Neuronal stem cell (in vitro differentiated cells): ENCODE data around the gene LSM14A.

Source experiments
- DNase-seq: peaks from one replicate; pipeline ENCODE4 v3.0.0-alpha.2; 2013; ENCODE audit warnings: low spot score
- H2AFZ ChIP-seq: one replicate; pipeline ENCODE4 v1.6.1; 2013; ENCODE audit warnings: mild to moderate bottlenecking, low read length, inconsistent platforms
- H2AK5ac ChIP-seq: 2 replicates; pipeline ENCODE4 v1.6.1; 2013; ENCODE audit warnings: low read depth, mild to moderate bottlenecking, inconsistent platforms, low read length, moderate library complexity, mixed read lengths
- H2BK120ac ChIP-seq: 2 replicates; pipeline ENCODE4 v1.6.1; 2013; ENCODE audit warnings: low read depth, mild to moderate bottlenecking, inconsistent platforms, low read length, moderate library complexity, mixed read lengths
- H2BK12ac ChIP-seq: one replicate; pipeline ENCODE4 v1.6.1; 2013; ENCODE audit warnings: low read length, inconsistent platforms
- H2BK15ac ChIP-seq: 2 replicates; pipeline ENCODE4 v1.6.1; 2013; ENCODE audit warnings: mild to moderate bottlenecking, low read length, inconsistent platforms, mixed read lengths
- H2BK5ac ChIP-seq: one replicate; pipeline ENCODE4 v1.6.1; 2013; ENCODE audit warnings: inconsistent platforms, mild to moderate bottlenecking, low read length, moderate library complexity
- H3K14ac ChIP-seq: one replicate; pipeline ENCODE4 v1.6.1; 2013; ENCODE audit warnings: low read length, inconsistent platforms
- H3K18ac ChIP-seq: 2 replicates; pipeline ENCODE4 v1.6.1; 2013; ENCODE audit warnings: low read length, inconsistent platforms
- H3K23ac ChIP-seq: 2 replicates; pipeline ENCODE4 v1.6.1; 2013; ENCODE audit warnings: low read depth, mild to moderate bottlenecking, mixed read lengths, low read length, inconsistent platforms; ENCODE audit not compliant: poor library complexity
- H3K27ac ChIP-seq: replicated peaks from 3 replicates; pipeline ENCODE4 v1.5.1; 2013; ENCODE audit warnings: low read length, inconsistent platforms
- H3K27me3 ChIP-seq, 3 experiments: 2 replicates each; pipeline ENCODE4 v1.6.1; 2013; ENCODE audit warnings: low read length in 3 of 3, mild to moderate bottlenecking in 2 of 3, inconsistent platforms in 1 of 3, low read depth in 1 of 3, mixed read lengths in 1 of 3, moderate library complexity in 1 of 3; ENCODE audit not compliant: control insufficient read depth in 3 of 3, insufficient read depth in 3 of 3
- H3K36me3 ChIP-seq, 2 donors: replicated peaks in 1 of 2; 2 replicates each; pipeline ENCODE4 v1.6.1; 2013; ENCODE audit warnings: low read length in 2 of 2; ENCODE audit not compliant: control insufficient read depth in 2 of 2, insufficient read depth in 2 of 2
- H3K4ac ChIP-seq: 2 replicates; pipeline ENCODE4 v1.6.1; 2013; ENCODE audit warnings: inconsistent platforms, mild to moderate bottlenecking, low read length, moderate library complexity
- H3K4me1 ChIP-seq, 2 donors: 1 replicate in 1 of 2; 2 replicates in 1 of 2; pipeline ENCODE4 v1.6.1; 2013; ENCODE audit warnings: low read length in 2 of 2, low read depth in 1 of 2; ENCODE audit not compliant: control insufficient read depth in 2 of 2, insufficient read depth in 1 of 2
- H3K4me2 ChIP-seq: one replicate; pipeline ENCODE4 v1.6.1; 2013; ENCODE audit warnings: mild to moderate bottlenecking, low read length, inconsistent platforms; ENCODE audit not compliant: insufficient read depth, poor library complexity, severe bottlenecking
- H3K4me3 ChIP-seq, 2 donors: 2 replicates each; pipeline ENCODE4 v1.5.1; 2013; ENCODE audit warnings: low read length in 2 of 2, mild to moderate bottlenecking in 2 of 2, inconsistent platforms in 1 of 2, moderate library complexity in 1 of 2
- H3K79me1 ChIP-seq: one replicate; pipeline ENCODE4 v1.6.1; 2013; ENCODE audit warnings: low read depth, mild to moderate bottlenecking, inconsistent platforms, low read length, moderate library complexity
- H3K9ac ChIP-seq: one replicate; pipeline ENCODE4 v1.6.1; 2013; ENCODE audit warnings: mild to moderate bottlenecking, low read depth, low read length, inconsistent platforms; ENCODE audit not compliant: poor library complexity
- H3K9me3 ChIP-seq, 2 donors: replicated peaks in 1 of 2; 2 replicates each; pipeline versions ENCODE3 to v1.6.1; 2013; ENCODE audit warnings: low read length in 2 of 2, mild to moderate bottlenecking in 2 of 2, inconsistent platforms in 1 of 2, low read depth in 1 of 2, mixed read lengths in 1 of 2, moderate library complexity in 1 of 2; ENCODE audit not compliant: control insufficient read depth in 2 of 2, insufficient read depth in 1 of 2
- H4K8ac ChIP-seq: one replicate; pipeline ENCODE4 v1.6.1; 2013; ENCODE audit warnings: low read depth, mild to moderate bottlenecking, inconsistent platforms, low read length, moderate library complexity
- H4K91ac ChIP-seq: one replicate; pipeline ENCODE4 v1.6.1; 2013; ENCODE audit warnings: low read length, low read depth, mild to moderate bottlenecking, inconsistent platforms; ENCODE audit not compliant: poor library complexity
- WGBS, 2 donors: extraction: QIAGEN DNeasy Blood & Tissue Kit; methylation state at CpG; one replicate each; pipeline ENCODE4 v1.1.7; 2013; ENCODE audit warnings: missing lambda C conversion rate in 2 of 2, mixed read lengths in 1 of 2; ENCODE audit not compliant: insufficient read length in 2 of 2, insufficient replicate concordance in 1 of 2; ENCODE audit errors: extremely low coverage in 2 of 2; 5-methylcytosine and 5-hydroxymethylcytosine counted together

LSM14A gene

GRCh38 chr19:34229721-34230120 lies 57.4 kb downstream of the LSM14A start:
- H3K4me3 ChIP-seq = no peak overlapping the region
- no peaks in the 10 kb centered on the region for H3K4me1 ChIP-seq

GRCh38 chr19:34230820-34231219 lies 58.5 kb downstream of the LSM14A start:
- Histone ChIP-seq H2AK5ac (no peak overlapping the region), H3K4me1 (no peaks in the 10 kb centered on the region), H2BK12ac (no peak overlapping the region), H3K36me3 (peaks cover 17 to 61% of the 10 kb centered on the region in 2 donors), H3K4ac (no peak overlapping the region), H3K79me1 (no peaks in the 10 kb centered on the region), H3K9me3 (no peaks in the 10 kb centered on the region), H3K23ac (no peak overlapping the region), H3K14ac (no peak overlapping the region), H2AFZ (no peak overlapping the region), H3K18ac (no peak overlapping the region), H3K4me2 (no peak overlapping the region), H4K8ac (no peak overlapping the region), H3K27ac (no peak overlapping the region), H3K27me3 (no peaks in the 10 kb centered on the region), H2BK120ac (no peak overlapping the region), H4K91ac (no peak overlapping the region), H3K4me3 (no peak overlapping the region), H2BK15ac (no peak overlapping the region), H2BK5ac (no peak overlapping the region), H3K9ac (no peak overlapping the region)
- WGBS, 2 donors = no CpG with 5 or more reads among the region's 10 CpGs
- no peak for DNase-seq

More at GRCh38 chr19:34229721-34230120, 57.4 kb downstream of the LSM14A start:
- H3K9ac ChIP-seq = no peak overlapping the region
- no peak overlapping the region for H2BK12ac ChIP-seq
- no peak overlapping the region for H2BK15ac ChIP-seq
- H3K9me3 ChIP-seq = no peaks in the 10 kb centered on the region
- WGBS, 2 donors = no CpG with 5 or more reads among the region's 4 CpGs
- no peak overlapping the region for H3K4ac ChIP-seq
- no peak overlapping the region for H4K8ac ChIP-seq
- no peak overlapping the region for H3K27ac ChIP-seq
- H3K27me3 ChIP-seq = no peaks in the 10 kb centered on the region
- H2AK5ac ChIP-seq = no peak overlapping the region
- H2BK120ac ChIP-seq = no peak overlapping the region
- H3K79me1 ChIP-seq = no peaks in the 10 kb centered on the region
- H3K4me2 ChIP-seq = no peak overlapping the region
- H2AFZ ChIP-seq = no peak overlapping the region
- no peak overlapping the region for H3K23ac ChIP-seq
- DNase-seq = no peak
- no peak overlapping the region for H3K18ac ChIP-seq
- no peak overlapping the region for H2BK5ac ChIP-seq
- no peak overlapping the region for H3K14ac ChIP-seq
- no peak overlapping the region for H4K91ac ChIP-seq
- peaks cover 26 to 72% of the 10 kb centered on the region in 2 donors for H3K36me3 ChIP-seq

- no peaks in the 10 kb centered on the region for H3K9me3 ChIP-seq
- no peak overlapping the region for H3K18ac ChIP-seq
These were observed 59.1 kb downstream of the LSM14A start for GRCh38 chr19:34231439-34231838.

DNA sequence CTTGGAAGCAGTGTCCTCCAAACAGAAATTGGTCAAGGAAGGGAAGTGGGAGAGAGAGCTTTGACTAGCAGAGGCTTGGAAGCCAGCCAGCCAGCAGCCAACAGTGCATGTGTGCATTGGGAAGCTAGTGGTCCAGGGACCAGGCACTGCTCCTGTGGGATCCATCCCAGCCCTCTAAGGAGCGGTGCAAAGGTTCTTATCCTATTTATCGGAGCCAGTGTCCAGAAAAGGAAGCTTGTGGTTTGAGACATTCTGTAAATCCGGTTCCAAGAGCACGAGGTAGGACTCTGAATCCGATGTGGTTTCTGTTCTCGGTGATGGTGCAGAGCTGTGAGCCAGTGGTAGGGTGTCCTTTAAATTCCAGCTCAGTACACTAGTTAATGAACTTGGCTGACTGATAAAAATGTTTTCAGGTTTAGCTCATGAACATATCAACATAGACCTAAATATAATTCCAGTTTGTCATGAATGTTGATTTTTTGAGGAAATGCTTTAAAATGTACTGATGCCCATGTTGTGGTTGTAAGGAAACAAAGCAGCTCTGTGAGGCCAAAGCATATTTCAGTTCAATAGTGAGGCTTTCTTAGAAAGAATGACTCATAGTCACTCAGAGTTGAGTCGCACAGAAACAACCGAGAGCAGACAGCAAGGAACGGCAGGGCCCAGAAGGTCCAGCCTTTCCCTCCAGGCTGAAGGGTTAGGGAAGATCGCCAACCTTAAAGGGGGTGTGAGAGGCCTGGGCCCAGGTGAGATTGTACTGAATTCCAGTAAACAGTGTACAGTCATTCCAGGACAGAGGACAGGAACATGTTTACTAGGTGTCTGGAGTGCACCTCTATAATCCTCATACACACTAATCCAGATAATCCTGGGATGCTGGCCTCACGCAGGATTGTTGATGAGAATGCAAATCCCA lies 60.5 kb downstream of the LSM14A start:
- no CpG with 5 or more reads among the region's 11 CpGs for WGBS, 2 donors
- no peak overlapping the region for H3K27ac ChIP-seq

More at GRCh38 chr19:34231439-34231838, 59.1 kb downstream of the LSM14A start:
- no CpG with 5 or more reads among the region's 4 CpGs for WGBS, 2 donors
- H3K4ac ChIP-seq = no peak overlapping the region
- H4K91ac ChIP-seq = no peak overlapping the region
- no peak overlapping the region for H2BK15ac ChIP-seq
- no peak overlapping the region for H4K8ac ChIP-seq
- no peak overlapping the region for H2BK12ac ChIP-seq
- no peak overlapping the region for H3K4me3 ChIP-seq
- no peak for DNase-seq
- H2BK5ac ChIP-seq = no peak overlapping the region
- no peak overlapping the region for H3K9ac ChIP-seq
- no peak overlapping the region for H3K23ac ChIP-seq
- H3K27me3 ChIP-seq = no peaks in the 10 kb centered on the region
- no peak overlapping the region for H2BK120ac ChIP-seq
- no peak overlapping the region for H3K27ac ChIP-seq
- no peak overlapping the region for H3K4me2 ChIP-seq
- peaks cover 16 to 55% of the 10 kb centered on the region in 2 donors for H3K36me3 ChIP-seq
- no peak overlapping the region for H2AK5ac ChIP-seq
- no peak overlapping the region for H2AFZ ChIP-seq
- H3K4me1 ChIP-seq = no peaks in the 10 kb centered on the region
- H3K14ac ChIP-seq = no peak overlapping the region
- H3K79me1 ChIP-seq = no peaks in the 10 kb centered on the region

More for the DNA sequence above, 60.5 kb downstream of the LSM14A start:
- no peak overlapping the region for H2AFZ ChIP-seq
- no peak overlapping the region for H2BK120ac ChIP-seq
- peaks cover 15 to 46% of the 10 kb centered on the region in 2 donors for H3K36me3 ChIP-seq
- H3K14ac ChIP-seq = no peak overlapping the region
- no peak overlapping the region for H3K4ac ChIP-seq
- no peaks in the 10 kb centered on the region for H3K79me1 ChIP-seq
- no peak overlapping the region for H3K9ac ChIP-seq
- no peak overlapping the region for H3K4me3 ChIP-seq
- no peak overlapping the region for H3K23ac ChIP-seq
- H3K4me1 ChIP-seq = no peaks in the 10 kb centered on the region
- H3K27me3 ChIP-seq = no peaks in the 10 kb centered on the region
- no peak overlapping the region for H2BK5ac ChIP-seq
- no peak overlapping the region for H3K18ac ChIP-seq
- H2BK12ac ChIP-seq = no peak overlapping the region
- no peak overlapping the region for H4K91ac ChIP-seq
- no peak overlapping the region for H4K8ac ChIP-seq
- DNase-seq = no peak
- no peak overlapping the region for H3K4me2 ChIP-seq
- no peak overlapping the region for H2BK15ac ChIP-seq
- no peaks in the 10 kb centered on the region for H3K9me3 ChIP-seq
- no peak overlapping the region for H2AK5ac ChIP-seq
